NCI-H446 (cell line): Measurements from ENCODE around the gene HOXC10.

Experiments
- DNase-seq, 2 experiments: peaks; one replicate each; lab custom pipeline; 2025; lab: John Stamatoyannopoulos, UW

The HOXC10 gene

GRCh38 chr12:53950789-53951576 lies 34.0 kb upstream of the HOXC10 start:
- no peak for DNase-seq

GRCh38 chr12:53951577-53952334 lies 33.2 kb upstream of the HOXC10 start:
- no peak for DNase-seq

GRCh38 chr12:53952335-53952694 lies 32.6 kb upstream of the HOXC10 start:
- no peak for DNase-seq

GRCh38 chr12:53952871-53953734 lies 31.8 kb upstream of the HOXC10 start:
- DNase-seq, result no peak

GRCh38 chr12:53953831-53954693 lies 30.9 kb upstream of the HOXC10 start:
- no peak for DNase-seq

GRCh38 chr12:53954694-53955035 lies 30.3 kb upstream of the HOXC10 start, which contains the start of gene HOXC12:
Gene HOXC12, plus strand, starts transcription at chr12:53954903. Its CDS starts 27 bp downstream, at chr12:53954930.
- no peak for DNase-seq

- no peak for DNase-seq
These were observed 29.7 kb upstream of the HOXC10 start for GRCh38 chr12:53955036-53955775.

GRCh38 chr12:53955776-53956250 lies 29.1 kb upstream of the HOXC10 start:
- no peak for DNase-seq

GRCh38 chr12:53956251-53956887 lies 28.6 kb upstream of the HOXC10 start:
- DNase-seq, result no peak

GRCh38 chr12:53956914-53957536 lies 27.9 kb upstream of the HOXC10 start:
- DNase-seq, result no peak

GRCh38 chr12:53958128-53958527 lies 26.8 kb upstream of the HOXC10 start:
- DNase-seq, result no peak

GRCh38 chr12:53959314-53959713 lies 25.6 kb upstream of the HOXC10 start:
- DNase-seq, result no peak

GRCh38 chr12:53960187-53961024 lies 24.5 kb upstream of the HOXC10 start:
- DNase-seq, result no peak

- no peak for DNase-seq
These were observed 23.8 kb upstream of the HOXC10 start for GRCh38 chr12:53961025-53961761.

GRCh38 chr12:53963005-53963404 lies 21.9 kb upstream of the HOXC10 start:
- DNase-seq, result no peak

GRCh38 chr12:53963434-53964314 lies 21.3 kb upstream of the HOXC10 start:
- no peak for DNase-seq

GRCh38 chr12:53964315-53964713 lies 20.6 kb upstream of the HOXC10 start:
- no peak for DNase-seq
